Activated CD4-positive, alpha-beta T cell treated with anti-CD3 and anti-CD28 coated beads, Interleukin-2, amount 50 U/mL, for 1 hour (primary cell): ENCODE data around the gene CYTH3.

Experiments
- DNase-seq: peaks from one replicate; pipeline ENCODE4 v3.0.0-alpha.2; 2020

CYTH3 gene

GRCh38 chr7:6188389-6188788 is 84.0 kb downstream of the CYTH3 start:
- no peak for DNase-seq

GRCh38 chr7:6186577-6186976 is 85.8 kb downstream of the CYTH3 start:
- DNase-seq, result no peak

GRCh38 chr7:6182993-6183392 is 89.4 kb downstream of the CYTH3 start:
- no peak for DNase-seq

GRCh38 chr7:6181136-6181535 is 91.3 kb downstream of the CYTH3 start:
- no peak for DNase-seq

- no peak for DNase-seq
Measured at GRCh38 chr7:6180344-6180725, 92.1 kb downstream of the CYTH3 start.

- DNase-seq, result no peak
Measured at GRCh38 chr7:6179620-6180343, 92.6 kb downstream of the CYTH3 start.

- DNase-seq, result no peak
Measured at GRCh38 chr7:6178298-6179029, 94.0 kb downstream of the CYTH3 start.

GRCh38 chr7:6175645-6176044 is 96.8 kb downstream of the CYTH3 start:
- no peak for DNase-seq

- no peak for DNase-seq
Measured at GRCh38 chr7:6172910-6173295, 99.5 kb downstream of the CYTH3 start.

GRCh38 chr7:6172224-6172909 is 100.1 kb downstream of the CYTH3 start:
- no peak for DNase-seq

- DNase-seq, result no peak
Measured at GRCh38 chr7:6171532-6172223, 100.7 kb downstream of the CYTH3 start.

- no peak for DNase-seq
Measured at GRCh38 chr7:6170571-6171531, 101.6 kb downstream of the CYTH3 start.

- DNase-seq, result no peak
Measured at GRCh38 chr7:6169805-6170520, 102.5 kb downstream of the CYTH3 start.

GRCh38 chr7:6168477-6168868 is 104.0 kb downstream of the CYTH3 start:
- DNase-seq, result no peak

- DNase-seq, result no peak
Measured at GRCh38 chr7:6167587-6168476, 104.6 kb downstream of the CYTH3 start.

GRCh38 chr7:6167004-6167551 is 105.3 kb downstream of the CYTH3 start:
- DNase-seq, result no peak

- no peak for DNase-seq
Measured at GRCh38 chr7:6166443-6166891, 106.0 kb downstream of the CYTH3 start.

GRCh38 chr7:6165521-6166320 is 106.7 kb downstream of the CYTH3 start:
- no peak for DNase-seq

GRCh38 chr7:6165075-6165474 is 107.3 kb downstream of the CYTH3 start:
- DNase-seq, result no peak
